Medulla oblongata (tissue), 1 donor: ENCODE data around the gene SORBS1.

ENCODE experiments used
- DNase-seq: peaks from one replicate; pipeline ENCODE4 v3.0.0-alpha.2; 2015; ENCODE audit errors: extremely low spot score

The SORBS1 gene

GRCh38 chr10:95289921-95290421, 271.2 kb downstream of the SORBS1 start:
- no peak for DNase-seq

- DNase-seq: no peak
Observed at GRCh38 chr10:95289003-95289920, 271.9 kb downstream of the SORBS1 start.

GRCh38 chr10:95288303-95288702, 272.9 kb downstream of the SORBS1 start:
- no peak for DNase-seq

- no peak for DNase-seq
Observed at GRCh38 chr10:95287281-95287680, 273.9 kb downstream of the SORBS1 start.

GRCh38 chr10:95286707-95287106, 274.5 kb downstream of the SORBS1 start:
- no peak for DNase-seq

GRCh38 chr10:95285556-95285955, 275.6 kb downstream of the SORBS1 start:
- DNase-seq: no peak

- no peak for DNase-seq
Observed at GRCh38 chr10:95284807-95285206, 276.4 kb downstream of the SORBS1 start.

- no peak for DNase-seq
Observed at GRCh38 chr10:95282107-95282506, 279.1 kb downstream of the SORBS1 start.

GRCh38 chr10:95281206-95281605, 280.0 kb downstream of the SORBS1 start:
- no peak for DNase-seq

- no peak for DNase-seq
Observed at GRCh38 chr10:95280637-95281036, 280.5 kb downstream of the SORBS1 start.

GRCh38 chr10:95279042-95279820, 281.9 kb downstream of the SORBS1 start:
- no peak for DNase-seq

GRCh38 chr10:95278061-95278988, 282.8 kb downstream of the SORBS1 start:
- no peak for DNase-seq

- DNase-seq: no peak
Observed at GRCh38 chr10:95277614-95278013, 283.6 kb downstream of the SORBS1 start.

GRCh38 chr10:95277201-95277570, 284.0 kb downstream of the SORBS1 start:
- no peak for DNase-seq

GRCh38 chr10:95276367-95277200, 284.6 kb downstream of the SORBS1 start:
- DNase-seq: no peak

GRCh38 chr10:95275726-95276366, 285.3 kb downstream of the SORBS1 start:
- no peak for DNase-seq

- no peak for DNase-seq
Observed at GRCh38 chr10:95273393-95274312, 287.5 kb downstream of the SORBS1 start.

- DNase-seq: no peak
Observed at GRCh38 chr10:95268438-95268837, 292.7 kb downstream of the SORBS1 start.

GRCh38 chr10:95267251-95267650, 293.9 kb downstream of the SORBS1 start:
- DNase-seq: no peak
